ENCODE measurements around the gene SLC44A5.

DNA sequence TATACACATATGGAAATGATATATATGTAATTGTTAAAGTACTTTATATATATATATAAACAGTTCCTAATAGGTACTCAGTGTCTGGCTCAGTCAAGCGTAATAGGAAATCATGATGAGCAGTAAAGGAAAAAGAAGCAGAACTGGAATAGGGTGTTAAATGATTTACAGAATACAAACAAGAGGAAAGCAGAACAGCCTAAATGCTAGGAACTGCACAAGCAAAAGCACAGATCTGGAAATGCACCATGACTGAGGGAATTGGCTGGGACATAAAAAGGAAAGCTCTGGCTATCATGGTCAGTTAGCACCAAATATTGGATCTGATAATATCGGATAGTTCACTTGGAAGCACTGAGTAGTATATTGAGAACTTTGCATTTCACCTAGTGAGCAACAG, 51.8 kb downstream of the SLC44A5 start:
- TF ChIP-seq, protein P1, sequence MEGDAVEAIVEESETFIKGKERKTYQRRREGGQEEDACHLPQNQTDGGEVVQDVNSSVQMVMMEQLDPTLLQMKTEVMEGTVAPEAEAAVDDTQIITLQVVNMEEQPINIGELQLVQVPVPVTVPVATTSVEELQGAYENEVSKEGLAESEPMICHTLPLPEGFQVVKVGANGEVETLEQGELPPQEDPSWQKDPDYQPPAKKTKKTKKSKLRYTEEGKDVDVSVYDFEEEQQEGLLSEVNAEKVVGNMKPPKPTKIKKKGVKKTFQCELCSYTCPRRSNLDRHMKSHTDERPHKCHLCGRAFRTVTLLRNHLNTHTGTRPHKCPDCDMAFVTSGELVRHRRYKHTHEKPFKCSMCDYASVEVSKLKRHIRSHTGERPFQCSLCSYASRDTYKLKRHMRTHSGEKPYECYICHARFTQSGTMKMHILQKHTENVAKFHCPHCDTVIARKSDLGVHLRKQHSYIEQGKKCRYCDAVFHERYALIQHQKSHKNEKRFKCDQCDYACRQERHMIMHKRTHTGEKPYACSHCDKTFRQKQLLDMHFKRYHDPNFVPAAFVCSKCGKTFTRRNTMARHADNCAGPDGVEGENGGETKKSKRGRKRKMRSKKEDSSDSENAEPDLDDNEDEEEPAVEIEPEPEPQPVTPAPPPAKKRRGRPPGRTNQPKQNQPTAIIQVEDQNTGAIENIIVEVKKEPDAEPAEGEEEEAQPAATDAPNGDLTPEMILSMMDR (IDR thresholded peaks at IDR 0.05 in 4 of 5, conservative IDR thresholded peaks at IDR 0.05 in 1 of 5): no peak
- TF ChIP-seq POLR2A (IDR thresholded peaks at IDR 0.05): no peak
